GM12878 (cell line): ENCODE results near the gene KANK4.

Experiments used
- BCL11A ChIP-seq: IDR thresholded peaks from 2 replicates; pipeline ENCODE4 v1.6.1; 2011; ENCODE audit warnings: low read depth, low read length
- BHLHE40 ChIP-seq, 2 experiments: fragments of 450-650 bp in 1 of 2; IDR thresholded peaks; 2 replicates each; pipeline ENCODE4 v1.6.1; 2011 to 2017; ENCODE audit warnings: low read depth in 2 of 2, borderline replicate concordance in 1 of 2, improper control_type of control experiment in 1 of 2, low read length in 1 of 2, mild to moderate bottlenecking in 1 of 2
- CBFB ChIP-seq: IDR thresholded peaks from 2 replicates; pipeline ENCODE4 v1.6.1; 2016; ENCODE audit warnings: antibody characterized with exemption, low read depth
- CEBPB ChIP-seq, 2 experiments: fragments of 150-350 bp in 1 of 2; IDR thresholded peaks; 2 replicates each; pipeline ENCODE4 v1.6.1; 2012 to 2014; ENCODE audit warnings: low read depth in 2 of 2, low read length in 2 of 2, borderline replicate concordance in 1 of 2, inconsistent platforms in 1 of 2
- CTCF ChIP-seq, 3 experiments: IDR thresholded peaks in 2 of 3; conservative IDR thresholded peaks in 1 of 3; 2 replicates each; pipeline ENCODE4 v1.5.1; 2011; ENCODE audit warnings: low read depth in 3 of 3, low read length in 3 of 3, mild to moderate bottlenecking in 3 of 3, control low read depth in 2 of 3, moderate library complexity in 2 of 3, inconsistent platforms in 1 of 3, mixed read lengths in 1 of 3; ENCODE audit not compliant: control insufficient read depth in 2 of 3, insufficient read depth in 1 of 3; ENCODE audit errors: extremely low read depth in 1 of 3
- CUX1 ChIP-seq: IDR thresholded peaks from 2 replicates; pipeline ENCODE4 v1.6.1; 2012; ENCODE audit warnings: improper control_type of control experiment, low read depth, low read length; ENCODE audit not compliant: insufficient replicate concordance
- EZH2 ChIP-seq: IDR thresholded peaks from 2 replicates; pipeline ENCODE4 v1.6.1; 2012; ENCODE audit warnings: low read depth, mild to moderate bottlenecking, control low read depth, inconsistent platforms, low read length, borderline replicate concordance; ENCODE audit not compliant: control insufficient read depth
- FOXK2 ChIP-seq: fragments of 450-650 bp; IDR thresholded peaks from 2 replicates; pipeline ENCODE4 v1.6.1; 2017; ENCODE audit warnings: mild to moderate bottlenecking, moderate library complexity
- IRF3 ChIP-seq: fragments of 450-650 bp; IDR thresholded peaks from 2 replicates; pipeline ENCODE4 v1.6.1; 2014; ENCODE audit warnings: mild to moderate bottlenecking
- MXI1 ChIP-seq: fragments of 150-350 bp; IDR thresholded peaks from 2 replicates; pipeline ENCODE4 v1.6.1; 2011; ENCODE audit warnings: low read depth, mild to moderate bottlenecking, inconsistent platforms, low read length, improper control_type of control experiment
- POLR2A ChIP-seq: IDR thresholded peaks from 2 replicates; pipeline ENCODE4 v1.6.1; 2011; ENCODE audit warnings: low read depth, mild to moderate bottlenecking, low read length
- POLR2AphosphoS5 ChIP-seq: IDR thresholded peaks from 2 replicates; pipeline ENCODE4 v1.6.1; 2011; ENCODE audit warnings: mild to moderate bottlenecking, low read length, inconsistent platforms
- SUZ12 ChIP-seq: fragments of 200-600 bp; sonication (generic); IDR thresholded peaks from one replicate; pipeline ENCODE4 v1.6.1; 2018; ENCODE audit warnings: antibody characterized with exemption, mild to moderate bottlenecking; ENCODE audit not compliant: unreplicated experiment
- YY1 ChIP-seq: IDR thresholded peaks from 2 replicates; pipeline ENCODE4 v1.6.1; 2011; ENCODE audit warnings: low read depth, mild to moderate bottlenecking, low read length

GRCh38 chr1:62283986-62284385, 35.2 kb downstream of the KANK4 start:
- TF ChIP-seq CBFB (no peak), EZH2 (no peak), CTCF (IDR thresholded peaks at IDR 0.05 in 2 of 3, conservative IDR thresholded peaks at IDR 0.05 in 1 of 3; ENCODE audit: control insufficient read depth in 2 of 3, extremely low read depth in 1 of 3, insufficient read depth in 1 of 3, low read depth in 3 of 3, low read length in 3 of 3) (no peak), POLR2AphosphoS5 (no peak), CUX1 (no peak), POLR2A (no peak), MXI1 (no peak), BCL11A (no peak), YY1 (no peak), SUZ12 (no peak), BHLHE40 (IDR thresholded peaks at IDR 0.05; ENCODE audit: borderline replicate concordance in 1 of 2, low read depth in 2 of 2, low read length in 1 of 2) (no peak), FOXK2 (no peak), IRF3 (no peak), CEBPB (IDR thresholded peaks at IDR 0.05; ENCODE audit: borderline replicate concordance in 1 of 2, low read depth in 2 of 2, low read length in 2 of 2) (no peak)
